ENCODE data around the gene RGMA. TPM values are rescaled to one million over a fixed set of nuclear protein-coding genes. Genes with fewer than 3 reads are reported as not detected.

Gene RGMA
- total and polyA plus RNA-seq, 2 donors (not counting 3 experiments of a cell fraction or from before 2014, with no cell fraction given), result 0.06 to 0.13 TPM

GRCh38 chr15:93049914-93050578, 39.0 kb downstream of the RGMA start:
- BruUV-seq (replicated peaks), result no TSS peak

More at GRCh38 chr15:93049914-93050578, 39.0 kb downstream of the RGMA start:
- H3K9me1 ChIP-seq (replicated peaks; ENCODE audit: control insufficient read depth, extremely low read depth, insufficient read depth, low read length), result no peaks in the 10 kb centered on the region
- ChIA-PET POLR2A (no interaction called here), CTCF (no interaction called here)
- DNase-seq (ENCODE audit: low read depth, low spot score) (no peak), FAIRE-seq (no peak)
- H3K4me3 ChIP-seq (replicated peaks in 1 of 3; ENCODE audit: insufficient read depth in 1 of 3, low read depth in 1 of 3, low read length in 3 of 3), result no peak overlapping the region
- H3K4me2 ChIP-seq (ENCODE audit: insufficient read depth, low read length), result no peak overlapping the region
- intact Hi-C loops (cut with micrococcal nuclease), result no loop called here
- dilution Hi-C loops (cut with MboI; ENCODE audit: extremely low pct_ligation_motif_present, low sequenced_read_pairs), result no loop called here
- no peaks in the 10 kb centered on the region for H4K20me1 ChIP-seq (replicated peaks; ENCODE audit: control insufficient read depth, extremely low read depth, insufficient read depth, low read length)
- no peaks in the 10 kb centered on the region for H3K36me3 ChIP-seq (ENCODE audit: control insufficient read depth in 2 of 2, extremely low read depth in 1 of 2, insufficient read depth in 2 of 2, low read length in 2 of 2)
- no peak overlapping the region for H3K9ac ChIP-seq (replicated peaks; ENCODE audit: extremely low read depth, insufficient read depth, low read length)
- H2AFZ ChIP-seq (ENCODE audit: low read depth, low read length), result no peak overlapping the region
- no peaks in the 10 kb centered on the region for H3K9me3 ChIP-seq (replicated peaks; ENCODE audit: control insufficient read depth, insufficient read depth, low read length)
- TF ChIP-seq POLR2AphosphoS5 (IDR thresholded peaks at IDR 0.05; ENCODE audit: insufficient read depth, low read depth, low read length), result no peak
- TF ChIP-seq MAX (IDR thresholded peaks at IDR 0.05; ENCODE audit: insufficient read depth, insufficient read length), result no peak
- TF ChIP-seq EZH2 (IDR thresholded peaks at IDR 0.05; ENCODE audit: borderline replicate concordance, low read depth, low read length, severe bottlenecking), result no peak
- TF ChIP-seq, protein P1, sequence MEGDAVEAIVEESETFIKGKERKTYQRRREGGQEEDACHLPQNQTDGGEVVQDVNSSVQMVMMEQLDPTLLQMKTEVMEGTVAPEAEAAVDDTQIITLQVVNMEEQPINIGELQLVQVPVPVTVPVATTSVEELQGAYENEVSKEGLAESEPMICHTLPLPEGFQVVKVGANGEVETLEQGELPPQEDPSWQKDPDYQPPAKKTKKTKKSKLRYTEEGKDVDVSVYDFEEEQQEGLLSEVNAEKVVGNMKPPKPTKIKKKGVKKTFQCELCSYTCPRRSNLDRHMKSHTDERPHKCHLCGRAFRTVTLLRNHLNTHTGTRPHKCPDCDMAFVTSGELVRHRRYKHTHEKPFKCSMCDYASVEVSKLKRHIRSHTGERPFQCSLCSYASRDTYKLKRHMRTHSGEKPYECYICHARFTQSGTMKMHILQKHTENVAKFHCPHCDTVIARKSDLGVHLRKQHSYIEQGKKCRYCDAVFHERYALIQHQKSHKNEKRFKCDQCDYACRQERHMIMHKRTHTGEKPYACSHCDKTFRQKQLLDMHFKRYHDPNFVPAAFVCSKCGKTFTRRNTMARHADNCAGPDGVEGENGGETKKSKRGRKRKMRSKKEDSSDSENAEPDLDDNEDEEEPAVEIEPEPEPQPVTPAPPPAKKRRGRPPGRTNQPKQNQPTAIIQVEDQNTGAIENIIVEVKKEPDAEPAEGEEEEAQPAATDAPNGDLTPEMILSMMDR (IDR thresholded peaks at IDR 0.05; ENCODE audit: extremely low read depth in 1 of 2, insufficient read depth in 1 of 2, low read depth in 1 of 2, low read length in 2 of 2), result no peak
- TF ChIP-seq POLR2A (IDR thresholded peaks at IDR 0.05; ENCODE audit: low read depth, low read length), result no peak
- no peak overlapping the region for H3K27ac ChIP-seq (ENCODE audit: insufficient read depth, low read depth, low read length)
- no peaks in the 10 kb centered on the region for H3K4me1 ChIP-seq (ENCODE audit: control insufficient read depth, extremely low read depth, insufficient read depth, low read length)
- H3K27me3 ChIP-seq (ENCODE audit: control insufficient read depth in 2 of 2, insufficient read depth in 2 of 2, low read length in 2 of 2), result no peaks in the 10 kb centered on the region
- H3K79me2 ChIP-seq (ENCODE audit: control insufficient read depth, insufficient read depth, low read length), result no peaks in the 10 kb centered on the region
